Measurements from ENCODE around the gene EGF.
"Not testable (repeated sequence)": the region's sequence is repeated elsewhere in the genome, so short reads cannot be mapped to it uniquely, and the experiment has no call there.

Gene EGF

GRCh38 chr4:109943745-109944144, 31.1 kb downstream of the EGF start:
- H3K4me3 ChIP-seq (ENCODE audit: low read depth in 1 of 2, low read length in 1 of 2): no peak overlapping the region
- H3K4me1 ChIP-seq (ENCODE audit: control insufficient read depth in 1 of 2, insufficient read depth in 1 of 2, low read depth in 1 of 2, low read length in 1 of 2): no peaks in the 10 kb centered on the region
- H3K27ac ChIP-seq: no peak overlapping the region
- no peaks in the 10 kb centered on the region for H3K9me3 ChIP-seq
- H3K36me3 ChIP-seq: no peaks in the 10 kb centered on the region
- no peaks in the 10 kb centered on the region for H3K27me3 ChIP-seq
- TF ChIP-seq, protein P1, sequence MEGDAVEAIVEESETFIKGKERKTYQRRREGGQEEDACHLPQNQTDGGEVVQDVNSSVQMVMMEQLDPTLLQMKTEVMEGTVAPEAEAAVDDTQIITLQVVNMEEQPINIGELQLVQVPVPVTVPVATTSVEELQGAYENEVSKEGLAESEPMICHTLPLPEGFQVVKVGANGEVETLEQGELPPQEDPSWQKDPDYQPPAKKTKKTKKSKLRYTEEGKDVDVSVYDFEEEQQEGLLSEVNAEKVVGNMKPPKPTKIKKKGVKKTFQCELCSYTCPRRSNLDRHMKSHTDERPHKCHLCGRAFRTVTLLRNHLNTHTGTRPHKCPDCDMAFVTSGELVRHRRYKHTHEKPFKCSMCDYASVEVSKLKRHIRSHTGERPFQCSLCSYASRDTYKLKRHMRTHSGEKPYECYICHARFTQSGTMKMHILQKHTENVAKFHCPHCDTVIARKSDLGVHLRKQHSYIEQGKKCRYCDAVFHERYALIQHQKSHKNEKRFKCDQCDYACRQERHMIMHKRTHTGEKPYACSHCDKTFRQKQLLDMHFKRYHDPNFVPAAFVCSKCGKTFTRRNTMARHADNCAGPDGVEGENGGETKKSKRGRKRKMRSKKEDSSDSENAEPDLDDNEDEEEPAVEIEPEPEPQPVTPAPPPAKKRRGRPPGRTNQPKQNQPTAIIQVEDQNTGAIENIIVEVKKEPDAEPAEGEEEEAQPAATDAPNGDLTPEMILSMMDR (IDR thresholded peaks at IDR 0.05): no peak

DNA sequence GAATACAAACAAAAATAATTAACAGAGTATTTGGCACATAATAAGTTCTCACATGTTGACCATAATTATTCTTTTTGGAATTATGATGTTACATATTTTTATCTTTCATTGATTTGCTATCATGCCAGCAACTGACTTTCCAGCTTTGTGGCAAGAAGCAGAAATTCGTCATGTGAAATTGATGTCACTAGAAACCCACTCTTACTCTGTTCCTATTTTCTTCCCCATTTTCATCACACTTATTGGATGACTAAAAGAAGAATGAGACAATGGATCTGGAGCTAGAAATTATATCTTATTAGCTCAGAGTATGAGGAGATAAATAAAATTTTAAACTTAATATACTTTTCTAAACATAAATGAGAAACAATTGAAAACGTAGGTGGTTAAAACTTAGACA, 31.9 kb downstream of the EGF start:
- Histone ChIP-seq H3K27me3 (no peaks in the 10 kb centered on the region), H3K4me1 (ENCODE audit: control insufficient read depth in 1 of 2, insufficient read depth in 1 of 2, low read depth in 1 of 2, low read length in 1 of 2) (no peaks in the 10 kb centered on the region), H3K9me3 (no peaks in the 10 kb centered on the region), H3K36me3 (no peaks in the 10 kb centered on the region), H3K4me3 (ENCODE audit: low read depth in 1 of 2, low read length in 1 of 2) (no peak overlapping the region), H3K27ac (no peak overlapping the region)
- TF ChIP-seq, protein P1 (IDR thresholded peaks at IDR 0.05): no peak

- TF ChIP-seq, protein P1 (IDR thresholded peaks at IDR 0.05): no peak
- Histone ChIP-seq H3K9me3 (no peaks in the 10 kb centered on the region), H3K36me3 (no peaks in the 10 kb centered on the region), H3K4me3 (ENCODE audit: low read depth in 1 of 2, low read length in 1 of 2) (no peak overlapping the region), H3K4me1 (ENCODE audit: control insufficient read depth in 1 of 2, insufficient read depth in 1 of 2, low read depth in 1 of 2, low read length in 1 of 2) (no peaks in the 10 kb centered on the region), H3K27me3 (no peaks in the 10 kb centered on the region), H3K27ac (no peak overlapping the region)
Observed at GRCh38 chr4:109945056-109945455, 32.4 kb downstream of the EGF start.

DNA sequence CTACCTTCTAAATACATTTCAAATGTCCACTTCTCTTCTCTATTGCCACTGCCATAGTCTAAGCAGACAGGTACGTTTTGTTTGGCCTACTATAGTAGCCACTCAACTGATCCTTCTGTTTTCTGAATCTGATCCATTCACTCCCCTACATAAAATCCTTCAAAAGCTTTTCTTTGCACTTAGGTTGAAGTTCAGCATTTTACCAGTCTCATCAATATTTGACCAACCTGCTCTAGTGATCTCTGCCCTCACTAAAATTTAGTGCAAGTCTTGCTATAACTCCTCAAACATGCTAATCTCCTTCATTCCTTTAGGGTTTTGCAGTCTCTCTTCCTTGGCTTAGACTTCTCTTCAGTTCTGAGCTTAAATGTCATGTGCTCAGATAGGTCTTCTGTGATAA, 33.4 kb downstream of the EGF start:
- H3K9me3 ChIP-seq: no peaks in the 10 kb centered on the region
- no peaks in the 10 kb centered on the region for H3K4me1 ChIP-seq (ENCODE audit: control insufficient read depth in 1 of 2, insufficient read depth in 1 of 2, low read depth in 1 of 2, low read length in 1 of 2)
- no peaks in the 10 kb centered on the region for H3K27me3 ChIP-seq
- H3K36me3 ChIP-seq: no peaks in the 10 kb centered on the region
- H3K4me3 ChIP-seq (ENCODE audit: low read depth in 1 of 2, low read length in 1 of 2): no peak overlapping the region
- H3K27ac ChIP-seq: no peak overlapping the region
- TF ChIP-seq, protein P1 (IDR thresholded peaks at IDR 0.05): no peak

DNA sequence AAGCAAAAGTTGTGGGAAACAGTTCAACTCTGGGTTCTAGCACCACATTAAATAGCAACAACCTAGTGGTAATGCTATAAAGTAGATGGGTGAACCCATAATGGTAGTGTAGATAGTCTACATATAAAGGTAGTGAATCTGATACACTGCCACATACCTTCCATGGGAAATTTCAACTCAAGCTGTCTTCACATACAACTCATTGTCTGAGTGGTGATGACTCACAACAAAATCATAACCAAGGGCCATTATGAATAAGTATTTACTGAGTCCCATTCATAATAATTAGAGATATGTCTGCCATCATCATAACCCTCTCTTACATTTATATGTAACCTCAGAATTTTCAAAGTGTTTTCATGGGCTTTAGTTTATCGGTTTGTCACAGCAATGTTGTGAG, 34.8 kb downstream of the EGF start:
- TF ChIP-seq, protein P1 (IDR thresholded peaks at IDR 0.05): no peak
- H3K9me3 ChIP-seq: no peaks in the 10 kb centered on the region
- H3K4me1 ChIP-seq (ENCODE audit: control insufficient read depth in 1 of 2, insufficient read depth in 1 of 2, low read depth in 1 of 2, low read length in 1 of 2): no peaks in the 10 kb centered on the region
- H3K36me3 ChIP-seq: no peaks in the 10 kb centered on the region
- no peak overlapping the region for H3K4me3 ChIP-seq (ENCODE audit: low read depth in 1 of 2, low read length in 1 of 2)
- H3K27me3 ChIP-seq: no peaks in the 10 kb centered on the region
- no peak overlapping the region for H3K27ac ChIP-seq

- no peaks in the 10 kb centered on the region for H3K27me3 ChIP-seq
- no peaks in the 10 kb centered on the region for H3K36me3 ChIP-seq
- TF ChIP-seq, protein P1 (IDR thresholded peaks at IDR 0.05): no peak
- no peak overlapping the region for H3K27ac ChIP-seq
- H3K9me3 ChIP-seq: no peaks in the 10 kb centered on the region
- no peak overlapping the region for H3K4me3 ChIP-seq (ENCODE audit: low read depth in 1 of 2, low read length in 1 of 2)
- H3K4me1 ChIP-seq (ENCODE audit: control insufficient read depth in 1 of 2, insufficient read depth in 1 of 2, low read depth in 1 of 2, low read length in 1 of 2): no peaks in the 10 kb centered on the region
Observed at GRCh38 chr4:109947918-109948317, 35.2 kb downstream of the EGF start.

DNA sequence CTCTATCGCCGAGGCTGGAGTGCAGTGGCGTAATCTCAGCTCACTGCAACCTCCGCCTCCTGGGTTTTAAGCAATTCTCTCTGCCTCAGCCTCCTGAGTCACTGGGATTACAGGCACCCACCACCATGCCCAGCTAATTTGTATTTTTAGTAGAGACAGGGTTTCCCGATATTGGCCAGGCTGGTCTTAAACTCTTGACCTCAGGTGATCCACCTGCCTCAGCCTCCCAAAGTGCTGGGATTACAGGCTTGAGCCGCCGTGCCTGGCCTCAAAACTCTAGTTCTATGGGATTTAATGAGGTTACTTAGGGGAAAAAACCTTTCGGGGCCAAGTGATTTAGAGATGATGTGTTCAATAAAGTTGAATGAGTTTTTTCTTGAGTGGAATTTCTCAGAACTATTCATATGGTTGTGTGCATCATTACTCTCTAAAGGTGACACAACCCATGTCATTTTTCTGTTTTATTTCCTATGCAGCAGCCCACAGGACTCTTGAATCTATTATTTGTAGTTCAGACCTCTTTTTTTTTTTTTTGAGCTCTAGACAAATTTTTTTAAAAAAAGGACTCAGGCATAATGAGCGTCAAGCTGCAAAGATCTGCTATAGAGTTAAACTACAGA, 36.5 kb downstream of the EGF start:
- H3K27me3 ChIP-seq; H3K36me3 ChIP-seq; H3K9me3 ChIP-seq; H3K4me1 ChIP-seq (ENCODE audit: control insufficient read depth in 1 of 2, insufficient read depth in 1 of 2, low read depth in 1 of 2, low read length in 1 of 2); H3K27ac ChIP-seq; H3K4me3 ChIP-seq (ENCODE audit: low read depth in 1 of 2, low read length in 1 of 2): not testable (repeated sequence)

Measured in neutrophil (primary cell).